Keratinocyte (primary cell): Measurements from ENCODE around the gene MAD1L1. TPM values are rescaled to one million over a fixed set of nuclear protein-coding genes. Genes with fewer than 3 reads are reported as not detected.

Source experiments
- DNase-seq: peaks from one replicate; pipeline ENCODE4 v3.0.0-alpha.2; 2011; ENCODE audit warnings: low read depth, missing footprints, low spot score
- FAIRE-seq: peaks from 2 replicates; lab custom pipeline; 2011; peaks lifted over from hg19 to GRCh38; lab: Jason Lieb, UNC
- H2AFZ ChIP-seq: 2 replicates; pipeline ENCODE4 v1.6.0; 2012; ENCODE audit warnings: low read length, control low read depth, inconsistent platforms; ENCODE audit not compliant: control insufficient read depth
- H3K27ac ChIP-seq: 2 replicates; pipeline ENCODE4 v1.5.1; 2011; ENCODE audit warnings: low read length; ENCODE audit not compliant: control insufficient read depth, insufficient read depth
- H3K27me3 ChIP-seq: 3 replicates; pipeline ENCODE4 v1.6.0; 2011; ENCODE audit warnings: low read length; ENCODE audit not compliant: control insufficient read depth, insufficient read depth; ENCODE audit errors: extremely low read depth
- H3K36me3 ChIP-seq, 2 experiments: 2 replicates in 1 of 2; 3 replicates in 1 of 2; pipeline ENCODE4 v1.5.1; 2011; ENCODE audit warnings: low read length in 2 of 2, mild to moderate bottlenecking in 1 of 2; ENCODE audit not compliant: control insufficient read depth in 2 of 2, insufficient read depth in 2 of 2; ENCODE audit errors: extremely low read depth in 1 of 2
- H3K4me1 ChIP-seq: 3 replicates; pipeline ENCODE4 v1.5.1; 2011; ENCODE audit warnings: low read length; ENCODE audit not compliant: control insufficient read depth, insufficient read depth; ENCODE audit errors: extremely low read depth
- H3K4me2 ChIP-seq: 3 replicates; pipeline ENCODE4 v1.6.0; 2011; ENCODE audit warnings: low read depth, low read length; ENCODE audit not compliant: control insufficient read depth, insufficient read depth; ENCODE audit errors: extremely low read depth
- H3K4me3 ChIP-seq, 3 experiments: fragments of 200-600 bp in 1 of 3; sonication (generic) in 1 of 3; 2 replicates in 2 of 3; 3 replicates in 1 of 3; pipeline ENCODE4 v1.5.1; 2011 to 2016; ENCODE audit warnings: low read length in 3 of 3, mild to moderate bottlenecking in 3 of 3, control low read depth in 2 of 3, inconsistent platforms in 1 of 3, low read depth in 1 of 3, mixed read lengths in 1 of 3, mixed run types in 1 of 3, moderate library complexity in 1 of 3; ENCODE audit not compliant: control insufficient read depth in 2 of 3, insufficient read depth in 2 of 3; ENCODE audit errors: extremely low read depth in 1 of 3
- H3K79me2 ChIP-seq: 2 replicates; pipeline ENCODE4 v1.6.0; 2012; ENCODE audit warnings: low read length; ENCODE audit not compliant: control insufficient read depth, insufficient read depth
- H3K9ac ChIP-seq: 3 replicates; pipeline ENCODE4 v1.6.0; 2011; ENCODE audit warnings: low read length; ENCODE audit not compliant: control insufficient read depth, insufficient read depth; ENCODE audit errors: extremely low read depth
- H3K9me1 ChIP-seq: 3 replicates; pipeline ENCODE4 v1.6.0; 2011; ENCODE audit warnings: low read length; ENCODE audit not compliant: control insufficient read depth, insufficient read depth; ENCODE audit errors: extremely low read depth
- H3K9me3 ChIP-seq: 2 replicates; pipeline ENCODE4 v1.5.1; 2012; ENCODE audit warnings: low read depth, low read length; ENCODE audit not compliant: control insufficient read depth
- H4K20me1 ChIP-seq: 3 replicates; pipeline ENCODE4 v1.6.0; 2011; ENCODE audit warnings: low read length; ENCODE audit not compliant: control insufficient read depth, insufficient read depth; ENCODE audit errors: extremely low read depth
- CTCF ChIP-seq, 3 experiments: IDR thresholded peaks in 1 of 3; conservative IDR thresholded peaks in 1 of 3; optimal IDR thresholded peaks in 1 of 3; 2 replicates in 2 of 3; 3 replicates in 1 of 3; pipeline versions ENCODE3 to v1.5.1; 2011; ENCODE audit warnings: low read length in 3 of 3, mild to moderate bottlenecking in 3 of 3, moderate library complexity in 2 of 3, control low read depth in 1 of 3, inconsistent platforms in 1 of 3; ENCODE audit not compliant: insufficient read depth in 2 of 3; ENCODE audit errors: extremely low read depth in 1 of 3
- EZH2 ChIP-seq: IDR thresholded peaks from one replicate; pipeline ENCODE4 v1.6.1; 2012; ENCODE audit warnings: inconsistent platforms, mild to moderate bottlenecking, low read length, moderate library complexity
- dilution Hi-C: fragments of 300-500 bp; cut with MboI; formaldehyde crosslinking; loops from one replicate; pipeline ENCODE4 v1.7.0; 2020; ENCODE audit warnings: low sequenced_read_pairs; ENCODE audit not compliant: extremely low pct_ligation_motif_present
- polyA plus RNA-seq, 5 experiments: library from polyadenylated mRNA; depleted of rRNA in 3 of 5; stranded (reverse) in 3 of 5; stranded (forward) in 1 of 5; unstranded in 1 of 5; fragments of >200 nt; gene quantifications; 1 replicate in 1 of 5; 2 replicates in 3 of 5; 3 replicates in 1 of 5; pipeline versions ENCODE4 v1.2.1 to v1.2.3, GENCODE V29; 2011 to 2012; ENCODE audit warnings: missing spikeins in 2 of 5, low read depth in 1 of 5, low replicate concordance in 1 of 5

MAD1L1 gene
- polyA plus RNA-seq, 1 donor (not counting 4 experiments of a cell fraction or from before 2014, with no cell fraction given) = 18.0 TPM

- Histone ChIP-seq H3K4me3 (no peak overlapping the region), H2AFZ (no peak overlapping the region), H3K27ac (no peak overlapping the region), H3K9ac (no peak overlapping the region), H3K4me1 (no peaks in the 10 kb centered on the region), H3K4me2 (no peak overlapping the region), H3K27me3 (no peaks in the 10 kb centered on the region), H3K9me1 (no peaks in the 10 kb centered on the region), H3K79me2 (no peaks in the 10 kb centered on the region), H4K20me1 (no peaks in the 10 kb centered on the region), H3K36me3 (peaks cover 4 to 12% of the 10 kb centered on the region in 2 experiments), H3K9me3 (no peaks in the 10 kb centered on the region)
- TF ChIP-seq EZH2 = no peak
- TF ChIP-seq CTCF (optimal IDR thresholded peaks at IDR 0.05 in 1 of 3, IDR thresholded peaks at IDR 0.05 in 1 of 3, conservative IDR thresholded peaks at IDR 0.05 in 1 of 3; ENCODE audit: extremely low read depth in 1 of 3, insufficient read depth in 2 of 3, low read length in 3 of 3) = no peak
- dilution Hi-C loops = no loop called here
- FAIRE-seq (no peak), DNase-seq (no peak)
These were observed 91.7 kb downstream of the MAD1L1 start for GRCh38 chr7:2141021-2141410.

GRCh38 chr7:2140216-2141020, 92.3 kb downstream of the MAD1L1 start:
- no peaks in the 10 kb centered on the region for H4K20me1 ChIP-seq
- no peak for DNase-seq
- FAIRE-seq = no peak
- no peak overlapping the region for H3K27ac ChIP-seq
- H3K4me2 ChIP-seq = no peak overlapping the region
- H3K4me1 ChIP-seq = no peaks in the 10 kb centered on the region
- no peak overlapping the region for H2AFZ ChIP-seq
- H3K36me3 ChIP-seq = peaks cover 0 to 10% of the 10 kb centered on the region in 2 experiments
- H3K9me1 ChIP-seq = no peaks in the 10 kb centered on the region
- H3K79me2 ChIP-seq = no peaks in the 10 kb centered on the region
- dilution Hi-C loops = no loop called here
- H3K4me3 ChIP-seq = no peak overlapping the region
- H3K9me3 ChIP-seq = no peaks in the 10 kb centered on the region
- no peak overlapping the region for H3K9ac ChIP-seq
- no peak for TF ChIP-seq EZH2
- TF ChIP-seq CTCF (optimal IDR thresholded peaks at IDR 0.05 in 1 of 3, IDR thresholded peaks at IDR 0.05 in 1 of 3, conservative IDR thresholded peaks at IDR 0.05 in 1 of 3; ENCODE audit: extremely low read depth in 1 of 3, insufficient read depth in 2 of 3, low read length in 3 of 3) = no peak
- H3K27me3 ChIP-seq = no peaks in the 10 kb centered on the region
